Calu3 (cell line): ENCODE measurements around the gene DNAAF1. TPM values are rescaled to one million over a fixed set of nuclear protein-coding genes. Genes with fewer than 3 reads are reported as not detected.

Source experiments
- BruUV-seq: library from RNA; stranded (reverse); fragments of 400-500 nt; replicated peaks from 2 replicates; lab custom pipeline; 2021; lab: Mats Ljungman, UMichigan
- CTCF ChIA-PET: fragments of 300-600 bp; sonication (Branson Sonifier 250); formaldehyde crosslinking; loops from one replicate; lab custom pipeline; 2022; ENCODE audit warnings: antibody characterized with exemption; lab: Charles Lee
- DNase-seq: peaks from one replicate; pipeline ENCODE4 v3.0.0; 2022
- H3K27ac Mint-ChIP-seq: one replicate; pipeline ENCODE4 v1.8.0; 2022; ENCODE audit warnings: mixed read lengths; ENCODE audit not compliant: unreplicated experiment
- H3K27me3 Mint-ChIP-seq: one replicate; pipeline ENCODE4 v1.8.0; 2022; ENCODE audit warnings: mixed read lengths; ENCODE audit not compliant: unreplicated experiment
- H3K36me3 Mint-ChIP-seq: one replicate; pipeline ENCODE4 v1.8.0; 2022; ENCODE audit warnings: mild to moderate bottlenecking, moderate library complexity, mixed read lengths; ENCODE audit not compliant: insufficient read depth, unreplicated experiment
- H3K4me1 Mint-ChIP-seq: one replicate; pipeline ENCODE4 v1.8.0; 2022; ENCODE audit warnings: mild to moderate bottlenecking, low read depth, mixed read lengths; ENCODE audit not compliant: unreplicated experiment
- H3K4me3 Mint-ChIP-seq: one replicate; pipeline ENCODE4 v1.8.0; 2022; ENCODE audit warnings: mild to moderate bottlenecking, low read depth, moderate library complexity, mixed read lengths; ENCODE audit not compliant: unreplicated experiment
- H3K9me3 Mint-ChIP-seq: one replicate; pipeline ENCODE4 v1.8.0; 2022; ENCODE audit warnings: low read depth, mixed read lengths; ENCODE audit not compliant: unreplicated experiment
- CTCF ChIP-seq: fragments of 200-600 bp; IDR thresholded peaks from one replicate; pipeline ENCODE4 v1.8.0; 2022; ENCODE audit warnings: antibody characterized with exemption; ENCODE audit not compliant: unreplicated experiment
- intact Hi-C: fragments of 100-400 bp; cut with micrococcal nuclease; formaldehyde crosslinking; loops from one replicate; pipeline ENCODE4 v1.10.0; 2022; ENCODE audit not compliant: unreplicated experiment
- total RNA-seq: library from RNA; stranded (reverse); gene quantifications from 2 replicates; pipeline ENCODE4 v1.2.3, GENCODE V29; 2022

The DNAAF1 gene
- total RNA-seq, 1 experiment from 2014 or later = not detected

- Mint-ChIP-seq H3K27ac (no peak overlapping the region), H3K4me3 (no peak overlapping the region), H3K4me1 (no peaks in the 10 kb centered on the region), H3K27me3 (no peaks in the 10 kb centered on the region), H3K9me3 (no peaks in the 10 kb centered on the region), H3K36me3 (peaks cover 5% of the 10 kb centered on the region)
- BruUV-seq = no TSS peak
- no peak for DNase-seq
- intact Hi-C loops = no loop called here
- no peak for TF ChIP-seq CTCF
- CTCF ChIA-PET = no interaction called here
Measured at GRCh38 chr16:84131117-84131516, 14.0 kb upstream of the DNAAF1 start.

- Mint-ChIP-seq H3K4me1 (no peaks in the 10 kb centered on the region), H3K4me3 (no peak overlapping the region), H3K27ac (no peak overlapping the region), H3K36me3 (peaks cover 5% of the 10 kb centered on the region), H3K27me3 (no peaks in the 10 kb centered on the region), H3K9me3 (no peaks in the 10 kb centered on the region)
- intact Hi-C loops = no loop called here
- TF ChIP-seq CTCF = no peak
- CTCF ChIA-PET = interaction anchor here (0.7 kb wide), 1 partner anchor 20 kb away, joined by 3 read pairs; no protein-coding TSS in a partner anchor
- no peak for DNase-seq
- no TSS peak for BruUV-seq
Measured at GRCh38 chr16:84132527-84133285, 12.4 kb upstream of the DNAAF1 start.

- Mint-ChIP-seq H3K27ac (no peak overlapping the region), H3K36me3 (no peaks in the 10 kb centered on the region), H3K9me3 (no peaks in the 10 kb centered on the region), H3K4me3 (no peak overlapping the region), H3K27me3 (no peaks in the 10 kb centered on the region), H3K4me1 (peaks cover 9% of the 10 kb centered on the region)
- CTCF ChIA-PET = no interaction called here
- DNase-seq = no peak
- no peak for TF ChIP-seq CTCF
- no TSS peak for BruUV-seq
- intact Hi-C loops = no loop called here
Measured at GRCh38 chr16:84136331-84137125, 8.6 kb upstream of the DNAAF1 start.

- intact Hi-C loops = no loop called here
- CTCF ChIA-PET = interaction anchor here (0.6 kb wide), 1 partner anchor 91 kb away, joined by 3 read pairs; no protein-coding TSS in a partner anchor
- no peak for DNase-seq
- Mint-ChIP-seq H3K9me3 (no peaks in the 10 kb centered on the region), H3K27me3 (no peaks in the 10 kb centered on the region), H3K4me3 (no peak overlapping the region), H3K27ac (no peak overlapping the region), H3K4me1 (peaks cover 9% of the 10 kb centered on the region), H3K36me3 (no peaks in the 10 kb centered on the region)
- no peak for TF ChIP-seq CTCF
- BruUV-seq = no TSS peak
Measured at GRCh38 chr16:84137287-84137686, 7.8 kb upstream of the DNAAF1 start.
